ENCODE results near the gene AADACL2. TPM values are rescaled to one million over a fixed set of nuclear protein-coding genes. Genes with fewer than 3 reads are reported as not detected.

The AADACL2 gene
- total RNA-seq, 1 experiment from 2014 or later = not detected

DNA sequence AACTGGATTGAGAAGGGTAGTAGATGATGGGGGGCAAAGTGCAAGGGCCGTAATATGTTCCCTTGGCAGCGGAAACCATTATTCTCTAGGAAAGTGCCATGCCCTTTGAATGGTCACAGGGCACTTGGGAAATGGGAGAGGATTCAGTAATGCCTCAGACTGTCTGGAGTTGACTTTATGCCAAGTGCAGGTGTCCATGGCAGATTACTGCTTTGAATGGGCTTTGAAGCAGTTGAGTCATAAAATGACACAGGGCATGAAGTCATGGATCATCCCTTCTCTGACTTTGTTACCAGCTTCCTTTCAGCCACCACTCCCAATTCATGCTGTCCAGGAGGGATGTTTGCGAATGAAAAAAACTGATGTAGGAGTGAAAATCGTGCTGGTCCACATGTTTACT is 20.1 kb downstream of the AADACL2 start:
- no CpG with 5 or more reads among the region's 4 CpGs for WGBS (ENCODE audit: extremely low coverage, insufficient read length, low lambda C conversion rate)

More for the DNA sequence above, 20.1 kb downstream of the AADACL2 start:
- H3K56ac ChIP-seq (ENCODE audit: insufficient read length, low read depth, low read length) = no peak overlapping the region
- no peak overlapping the region for H3K9ac ChIP-seq (ENCODE audit: extremely low read depth, insufficient read length, low read length)
- H2BK12ac ChIP-seq (ENCODE audit: insufficient read length, low read depth, low read length) = no peak overlapping the region
- H3K23me2 ChIP-seq (ENCODE audit: insufficient read length, low read depth, low read length, poor library complexity, severe bottlenecking) = no peaks in the 10 kb centered on the region
- H3K27ac ChIP-seq (ENCODE audit: insufficient read length, low read depth, low read length) = no peak overlapping the region
- no peak overlapping the region for H2AFZ ChIP-seq (ENCODE audit: low read length)
- DNase-seq = no peak
- no peak overlapping the region for H4K91ac ChIP-seq (ENCODE audit: insufficient read length, low read depth, low read length)
- Mint-ChIP-seq H3K36me3 (ENCODE audit: insufficient read depth in 1 of 3, low read depth in 3 of 3) (no peaks in the 10 kb centered on the region), H3K4me3 (no peak overlapping the region), H3K27me3 (ENCODE audit: low read depth) (no peaks in the 10 kb centered on the region), H3K27ac (no peak overlapping the region), H3K4me1 (no peaks in the 10 kb centered on the region), H3K9me3 (peaks cover 0 to under 1% of the 10 kb centered on the region in 2 experiments; a peak in 2 of 5 replicates)
- H2BK20ac ChIP-seq (ENCODE audit: low read depth, low read length, poor library complexity, severe bottlenecking) = no peak overlapping the region
- H4K20me1 ChIP-seq (ENCODE audit: control insufficient read depth, insufficient read depth, insufficient read length) = no peaks in the 10 kb centered on the region
- no peaks in the 10 kb centered on the region for H3K27me3 ChIP-seq (ENCODE audit: insufficient read depth, low read length)
- H2AK5ac ChIP-seq (ENCODE audit: insufficient read length, low read length) = no peak overlapping the region
- H3K4me2 ChIP-seq (ENCODE audit: insufficient read depth, insufficient read length, low read length) = no peak overlapping the region
- H3K4ac ChIP-seq (ENCODE audit: low read depth, low read length) = no peak overlapping the region
- no peaks in the 10 kb centered on the region for H3K9me3 ChIP-seq (ENCODE audit: control insufficient read depth, low read depth, low read length)
- no peak overlapping the region for H2BK15ac ChIP-seq (ENCODE audit: low read depth, low read length)
- no peak overlapping the region for H3K23ac ChIP-seq (ENCODE audit: insufficient read length, low read depth, low read length)
- no peak overlapping the region for H3K18ac ChIP-seq (ENCODE audit: insufficient read length, low read depth, low read length)
- TF ChIP-seq, protein P1, sequence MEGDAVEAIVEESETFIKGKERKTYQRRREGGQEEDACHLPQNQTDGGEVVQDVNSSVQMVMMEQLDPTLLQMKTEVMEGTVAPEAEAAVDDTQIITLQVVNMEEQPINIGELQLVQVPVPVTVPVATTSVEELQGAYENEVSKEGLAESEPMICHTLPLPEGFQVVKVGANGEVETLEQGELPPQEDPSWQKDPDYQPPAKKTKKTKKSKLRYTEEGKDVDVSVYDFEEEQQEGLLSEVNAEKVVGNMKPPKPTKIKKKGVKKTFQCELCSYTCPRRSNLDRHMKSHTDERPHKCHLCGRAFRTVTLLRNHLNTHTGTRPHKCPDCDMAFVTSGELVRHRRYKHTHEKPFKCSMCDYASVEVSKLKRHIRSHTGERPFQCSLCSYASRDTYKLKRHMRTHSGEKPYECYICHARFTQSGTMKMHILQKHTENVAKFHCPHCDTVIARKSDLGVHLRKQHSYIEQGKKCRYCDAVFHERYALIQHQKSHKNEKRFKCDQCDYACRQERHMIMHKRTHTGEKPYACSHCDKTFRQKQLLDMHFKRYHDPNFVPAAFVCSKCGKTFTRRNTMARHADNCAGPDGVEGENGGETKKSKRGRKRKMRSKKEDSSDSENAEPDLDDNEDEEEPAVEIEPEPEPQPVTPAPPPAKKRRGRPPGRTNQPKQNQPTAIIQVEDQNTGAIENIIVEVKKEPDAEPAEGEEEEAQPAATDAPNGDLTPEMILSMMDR (conservative IDR thresholded peaks at IDR 0.05) = no peak
- no peak overlapping the region for H4K8ac ChIP-seq (replicated peaks; ENCODE audit: insufficient read length, low read depth, low read length)
- no peak overlapping the region for H2BK5ac ChIP-seq (ENCODE audit: insufficient read length, low read length)
- H3K79me1 ChIP-seq (ENCODE audit: insufficient read depth, low read depth, low read length, poor library complexity, severe bottlenecking) = no peaks in the 10 kb centered on the region
- H2BK120ac ChIP-seq (ENCODE audit: low read depth, low read length, poor library complexity, severe bottlenecking) = no peak overlapping the region
- no peak overlapping the region for H3K14ac ChIP-seq (ENCODE audit: insufficient read depth, low read length)
- no peaks in the 10 kb centered on the region for H3K79me2 ChIP-seq (ENCODE audit: insufficient read depth, low read length)
- H3K4me1 ChIP-seq (ENCODE audit: insufficient read depth, low read length) = no peaks in the 10 kb centered on the region
- no peak overlapping the region for H4K5ac ChIP-seq (ENCODE audit: insufficient read length, low read depth, low read length)
- no peak overlapping the region for H3T11ph ChIP-seq (ENCODE audit: low read length)
